Body of pancreas (tissue), 4 donors: ENCODE measurements around the gene CACNA1E. TPM values are rescaled to one million over a fixed set of nuclear protein-coding genes. Genes with fewer than 3 reads are reported as not detected.

ENCODE experiments used
- ATAC-seq: fragments of 150-250 bp; one replicate; pipeline ENCODE4 v1.9.1; 2016
- DNase-seq, 4 donors: peaks; one replicate each; pipeline ENCODE4 v3.0.0-alpha.2; 2019
- H3K27ac ChIP-seq, 4 donors: fragments of 200-600 bp; sonication (generic); 1 replicate in 3 of 4; 2 replicates in 1 of 4; pipeline versions ENCODE4 v1.5.1 to v1.6.1; 2016 to 2019; ENCODE audit warnings: mild to moderate bottlenecking in 1 of 4, mixed read lengths in 1 of 4, moderate library complexity in 1 of 4
- H3K27me3 ChIP-seq, 2 donors: fragments of 200-600 bp; sonication (generic); one replicate each; pipeline ENCODE4 v1.6.0; 2016; ENCODE audit warnings: mild to moderate bottlenecking in 1 of 2
- H3K36me3 ChIP-seq, 2 donors: fragments of 200-600 bp; sonication (generic); replicated peaks in 1 of 2; 2 replicates each; pipeline ENCODE4 v1.5.1; 2016; ENCODE audit warnings: low read depth in 2 of 2; ENCODE audit not compliant: insufficient read depth in 1 of 2
- H3K4me1 ChIP-seq: fragments of 200-600 bp; sonication (generic); one replicate; pipeline ENCODE4 v1.6.0; 2016
- H3K4me3 ChIP-seq, 2 donors: fragments of 200-600 bp; sonication (generic); 1 replicate in 1 of 2; 2 replicates in 1 of 2; pipeline ENCODE4 v1.5.1; 2016 to 2019
- H3K9me3 ChIP-seq, 3 donors: fragments of 200-600 bp; sonication (generic); 1 replicate in 2 of 3; 2 replicates in 1 of 3; pipeline ENCODE4 v1.5.1; 2016
- CTCF ChIP-seq, 7 experiments: fragments of 450-650 bp in 4 of 7; fragments of 200-600 bp in 3 of 7; sonication (generic) in 3 of 7; IDR thresholded peaks; one replicate each; pipeline ENCODE4 v1.5.1; 2016 to 2019; ENCODE audit warnings: antibody characterized with exemption in 7 of 7
- POLR2A ChIP-seq, 3 donors: fragments of 450-650 bp; IDR thresholded peaks; one replicate each; pipeline ENCODE4 v1.6.1; 2016; ENCODE audit warnings: antibody characterized with exemption in 3 of 3, mild to moderate bottlenecking in 2 of 3
- WGBS, 2 donors: methylation state at CpG; one replicate each; pipeline ENCODE4 v1.1.5; 2017; 5-methylcytosine and 5-hydroxymethylcytosine counted together
- intact Hi-C: fragments of 100-400 bp; cut with DNase I; formaldehyde crosslinking; loops from one replicate; pipeline ENCODE4 v1.15.1; 2023
- total RNA-seq, 2 donors: library from RNA; depleted of rRNA; stranded (reverse); fragments of >200 nt; gene quantifications; one replicate each; pipeline ENCODE4 v1.1.0, GENCODE V29; 2016

Gene CACNA1E
- total RNA-seq, 2 donors from 2014 or later = 1.0 TPM; not detected in 1

- Histone ChIP-seq H3K9me3 (no peaks in the 10 kb centered on the region), H3K27ac (no peak overlapping the region), H3K4me1 (no peaks in the 10 kb centered on the region), H3K27me3 (no peaks in the 10 kb centered on the region), H3K4me3 (no peak overlapping the region), H3K36me3 (no peaks in the 10 kb centered on the region)
- no peak for ATAC-seq
- WGBS, 2 donors = 58 to 62% methylated on average over 5 of the region's 5 CpGs
- intact Hi-C loops = no loop called here
- TF ChIP-seq CTCF (IDR thresholded peaks at IDR 0.05) = no peak
- TF ChIP-seq POLR2A (IDR thresholded peaks at IDR 0.05) = no peak
- no peak for DNase-seq
Measured at GRCh38 chr1:181765451-181766026, 282.2 kb downstream of the CACNA1E start.

- ATAC-seq (no peak), DNase-seq (peak in 1 of 4 donors; percentile 10)
- Histone ChIP-seq H3K36me3 (no peaks in the 10 kb centered on the region), H3K9me3 (no peaks in the 10 kb centered on the region), H3K4me1 (no peaks in the 10 kb centered on the region), H3K4me3 (no peak overlapping the region), H3K27ac (no peak overlapping the region), H3K27me3 (no peaks in the 10 kb centered on the region)
- TF ChIP-seq POLR2A (IDR thresholded peaks at IDR 0.05) (no peak), CTCF (IDR thresholded peaks at IDR 0.05) (no peak)
- intact Hi-C loops = no loop called here
- 77 to 82% methylated on average over 2 of the region's 2 CpGs for WGBS, 2 donors
Measured at GRCh38 chr1:181767001-181767708, 283.8 kb downstream of the CACNA1E start.

- no peaks in the 10 kb centered on the region for H3K27me3 ChIP-seq
- WGBS, 2 donors = 33 to 40% methylated on average over 3 of the region's 3 CpGs
- intact Hi-C loops = no loop called here
Measured at GRCh38 chr1:181768211-181768929, 285.1 kb downstream of the CACNA1E start.

GRCh38 chr1:181768930-181769280 is 285.6 kb downstream of the CACNA1E start:
- H3K4me3 ChIP-seq = no peak overlapping the region
- H3K36me3 ChIP-seq = no peaks in the 10 kb centered on the region
- intact Hi-C loops = no loop called here
- TF ChIP-seq POLR2A (IDR thresholded peaks at IDR 0.05) (no peak), CTCF (IDR thresholded peaks at IDR 0.05) (no peak)
- H3K9me3 ChIP-seq = no peaks in the 10 kb centered on the region
- H3K4me1 ChIP-seq = no peaks in the 10 kb centered on the region
- H3K27ac ChIP-seq = no peak overlapping the region
- DNase-seq (no peak), ATAC-seq (no peak)
- WGBS, 2 donors = 62 to 70% methylated on average over 4 of the region's 4 CpGs
- H3K27me3 ChIP-seq = no peaks in the 10 kb centered on the region

More at GRCh38 chr1:181768211-181768929, 285.1 kb downstream of the CACNA1E start:
- Histone ChIP-seq H3K4me3 (no peak overlapping the region), H3K4me1 (no peaks in the 10 kb centered on the region), H3K9me3 (no peaks in the 10 kb centered on the region), H3K36me3 (no peaks in the 10 kb centered on the region), H3K27ac (no peak overlapping the region)
- TF ChIP-seq POLR2A (IDR thresholded peaks at IDR 0.05) (no peak), CTCF (IDR thresholded peaks at IDR 0.05) (no peak)
- no peak for DNase-seq
- ATAC-seq = no peak
